Measurements from ENCODE around the gene ZNF202.

The ZNF202 gene

DNA sequence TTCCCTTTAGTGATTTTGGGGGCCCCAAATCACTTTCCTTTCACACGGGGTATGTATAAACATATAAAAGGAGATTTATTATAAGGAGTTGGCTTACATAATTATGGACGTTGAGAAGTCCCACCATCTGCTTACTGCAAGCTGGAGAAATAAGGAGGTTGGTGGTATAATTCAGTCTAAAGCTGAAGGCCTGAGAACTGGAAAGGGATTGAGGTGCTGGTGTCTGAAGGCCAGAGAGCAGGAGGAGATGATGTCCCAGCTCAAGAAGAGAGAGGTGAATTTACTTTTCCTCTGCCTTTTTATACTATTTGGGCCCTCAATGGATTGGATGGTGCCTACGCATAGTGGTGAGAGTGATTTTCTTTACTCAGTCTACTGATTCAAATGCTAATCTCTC, 1.3 kb upstream of the ZNF202 start:
- DNase-seq (ENCODE audit: low read depth): no peak
- TF ChIP-seq, protein P1, sequence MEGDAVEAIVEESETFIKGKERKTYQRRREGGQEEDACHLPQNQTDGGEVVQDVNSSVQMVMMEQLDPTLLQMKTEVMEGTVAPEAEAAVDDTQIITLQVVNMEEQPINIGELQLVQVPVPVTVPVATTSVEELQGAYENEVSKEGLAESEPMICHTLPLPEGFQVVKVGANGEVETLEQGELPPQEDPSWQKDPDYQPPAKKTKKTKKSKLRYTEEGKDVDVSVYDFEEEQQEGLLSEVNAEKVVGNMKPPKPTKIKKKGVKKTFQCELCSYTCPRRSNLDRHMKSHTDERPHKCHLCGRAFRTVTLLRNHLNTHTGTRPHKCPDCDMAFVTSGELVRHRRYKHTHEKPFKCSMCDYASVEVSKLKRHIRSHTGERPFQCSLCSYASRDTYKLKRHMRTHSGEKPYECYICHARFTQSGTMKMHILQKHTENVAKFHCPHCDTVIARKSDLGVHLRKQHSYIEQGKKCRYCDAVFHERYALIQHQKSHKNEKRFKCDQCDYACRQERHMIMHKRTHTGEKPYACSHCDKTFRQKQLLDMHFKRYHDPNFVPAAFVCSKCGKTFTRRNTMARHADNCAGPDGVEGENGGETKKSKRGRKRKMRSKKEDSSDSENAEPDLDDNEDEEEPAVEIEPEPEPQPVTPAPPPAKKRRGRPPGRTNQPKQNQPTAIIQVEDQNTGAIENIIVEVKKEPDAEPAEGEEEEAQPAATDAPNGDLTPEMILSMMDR (conservative IDR thresholded peaks at IDR 0.05; ENCODE audit: control insufficient read depth, insufficient read depth, low read depth, low read length): no peak
- no peak overlapping the region for H3K4me3 ChIP-seq (ENCODE audit: control insufficient read depth, low read depth, low read length)

DNA sequence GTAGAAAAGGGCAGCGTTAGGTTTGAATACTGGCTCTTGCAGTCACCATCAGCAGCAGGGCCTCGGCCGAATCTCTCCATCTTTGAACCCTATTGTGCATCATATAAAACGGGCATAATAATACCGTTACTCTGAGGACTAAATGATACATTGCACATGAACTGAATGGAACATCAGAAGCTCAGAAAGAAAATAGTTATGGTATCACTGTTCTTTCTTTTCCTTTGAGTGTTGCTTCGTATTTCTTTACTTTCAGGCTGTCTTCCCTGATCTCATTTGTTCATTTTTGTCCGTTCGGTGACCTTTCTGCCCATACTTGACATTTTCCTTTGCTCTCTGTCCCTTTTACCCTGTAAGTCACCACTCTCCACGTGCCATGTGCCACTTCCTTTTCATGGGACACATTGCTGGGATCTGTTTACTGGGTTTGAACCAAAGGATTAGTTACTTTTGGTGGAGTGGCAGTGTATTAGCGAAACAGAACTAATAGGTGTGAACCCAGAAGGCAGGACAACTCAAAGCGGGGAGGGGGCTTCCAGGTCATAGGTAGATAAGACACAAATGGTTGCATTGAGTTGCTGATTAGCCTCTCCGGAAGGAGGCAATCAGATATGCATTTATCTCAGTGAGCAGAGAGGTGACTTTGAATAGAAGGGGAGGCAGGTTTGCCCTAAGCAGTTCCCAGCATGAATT, 717 bp upstream of the ZNF202 start:
- peak overlapping the region; percentile 89 for H3K4me3 ChIP-seq (ENCODE audit: control insufficient read depth, low read depth, low read length)
- DNase-seq (ENCODE audit: low read depth): peak; percentile 5
- TF ChIP-seq, protein P1 (conservative IDR thresholded peaks at IDR 0.05; ENCODE audit: control insufficient read depth, insufficient read depth, low read depth, low read length): no peak

DNA sequence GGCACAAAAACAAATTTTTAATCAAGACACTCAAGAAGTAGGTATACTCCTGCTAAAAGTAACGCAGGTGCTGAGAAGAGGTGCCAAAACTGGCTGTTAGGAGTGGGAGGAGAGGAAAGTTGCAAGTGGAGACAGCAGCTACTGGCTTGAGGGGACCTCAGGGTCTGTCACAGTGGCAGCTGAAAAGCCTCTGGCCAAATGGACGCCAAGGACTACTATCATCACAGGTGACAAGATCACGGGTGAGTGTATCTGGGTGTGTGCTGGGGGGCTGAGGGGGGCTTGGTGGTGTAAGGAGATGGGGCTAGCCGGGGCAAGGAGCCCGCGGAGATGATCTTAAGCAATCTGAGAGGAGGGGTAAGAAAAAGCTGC, 687 bp downstream of the ZNF202 start:
- H3K4me3 ChIP-seq (ENCODE audit: control insufficient read depth, low read depth, low read length): peak overlapping the region; percentile 89
- TF ChIP-seq, protein P1 (conservative IDR thresholded peaks at IDR 0.05; ENCODE audit: control insufficient read depth, insufficient read depth, low read depth, low read length): no peak
- peak; percentile 1 for DNase-seq (ENCODE audit: low read depth)

DNA sequence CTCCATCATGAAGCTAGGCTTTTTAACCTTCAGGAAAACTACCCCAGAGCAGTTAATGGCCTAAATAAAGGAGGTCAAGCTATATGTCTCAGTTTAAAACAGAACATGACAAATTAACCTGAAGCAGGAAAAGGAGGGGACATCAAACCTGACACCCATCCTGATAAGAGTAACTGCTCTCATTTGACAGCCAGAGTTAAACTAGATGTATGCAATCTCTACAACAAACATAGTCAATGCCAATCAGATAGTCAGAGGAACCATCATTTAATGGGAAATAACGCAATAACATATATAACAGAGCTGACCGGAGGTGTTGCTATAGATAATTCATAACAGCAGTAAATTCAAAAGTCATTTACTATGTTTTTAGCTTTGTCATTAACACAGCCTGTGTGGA, 3.1 kb downstream of the ZNF202 start:
- no peak for DNase-seq (ENCODE audit: low read depth)
- no peak overlapping the region for H3K4me3 ChIP-seq (ENCODE audit: control insufficient read depth, low read depth, low read length)
- TF ChIP-seq, protein P1 (conservative IDR thresholded peaks at IDR 0.05; ENCODE audit: control insufficient read depth, insufficient read depth, low read depth, low read length): no peak

- DNase-seq (ENCODE audit: low read depth): no peak
- TF ChIP-seq, protein P1 (conservative IDR thresholded peaks at IDR 0.05; ENCODE audit: control insufficient read depth, insufficient read depth, low read depth, low read length): no peak
Measured at GRCh38 chr11:123736769-123737168, 4.7 kb downstream of the ZNF202 start.

DNA sequence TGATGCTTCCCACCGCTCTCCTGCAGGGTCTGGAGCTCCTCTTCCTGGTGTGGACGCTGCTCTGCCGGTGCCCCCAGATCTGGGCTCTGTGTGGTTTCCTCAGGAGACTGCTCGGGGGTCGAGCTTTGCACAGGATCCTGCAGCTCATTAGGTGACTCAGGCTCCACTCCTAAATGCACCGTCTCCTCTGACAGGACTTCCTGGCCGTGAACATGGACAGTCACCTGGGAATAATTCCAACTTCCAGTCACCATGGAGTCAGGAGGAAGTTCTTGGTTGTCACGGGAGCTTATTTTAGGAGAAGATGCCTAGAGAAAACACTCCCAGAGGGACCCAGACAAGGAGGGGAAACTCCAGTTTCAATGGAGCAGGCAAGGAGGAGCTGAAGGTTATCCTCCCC, 11.9 kb downstream of the ZNF202 start:
- peak; percentile 50 for DNase-seq (ENCODE audit: low read depth)
- TF ChIP-seq, protein P1 (conservative IDR thresholded peaks at IDR 0.05; ENCODE audit: control insufficient read depth, insufficient read depth, low read depth, low read length): no peak
- no peak overlapping the region for H3K4me3 ChIP-seq (ENCODE audit: control insufficient read depth, low read depth, low read length)

More at GRCh38 chr11:123736769-123737168, 4.7 kb downstream of the ZNF202 start:
- no peak overlapping the region for H3K4me3 ChIP-seq (ENCODE audit: control insufficient read depth, low read depth, low read length)

All from fibroblast of mammary gland (primary cell).